Lower lobe of right lung (tissue), 2 donors: ENCODE measurements around the gene OR52I2. TPM values are rescaled to one million over a fixed set of nuclear protein-coding genes. Genes with fewer than 3 reads are reported as not detected.

ENCODE experiments used
- ATAC-seq, 2 donors: fragments of 200-7000 bp; cut with Tn5 transposase; one replicate each; pipeline ENCODE4 v1.9.1; 2020 to 2022; ENCODE audit warnings: mild to moderate bottlenecking in 2 of 2, moderate library complexity in 2 of 2
- DNase-seq: peaks from one replicate; pipeline ENCODE4 v3.0.0-alpha.2; 2020
- H3K27ac ChIP-seq: fragments of 200-600 bp; one replicate; pipeline ENCODE4 v1.8.0; 2022
- H3K27me3 ChIP-seq: fragments of 200-600 bp; one replicate; pipeline ENCODE4 v1.8.0; 2022; ENCODE audit warnings: low read depth
- H3K36me3 ChIP-seq: fragments of 200-600 bp; one replicate; pipeline ENCODE4 v1.8.0; 2022; ENCODE audit warnings: mild to moderate bottlenecking
- H3K4me1 ChIP-seq: fragments of 200-600 bp; one replicate; pipeline ENCODE4 v1.8.0; 2022
- H3K4me3 ChIP-seq: fragments of 200-600 bp; one replicate; pipeline ENCODE4 v1.8.0; 2022; ENCODE audit warnings: mild to moderate bottlenecking
- H3K9me3 ChIP-seq: fragments of 200-600 bp; one replicate; pipeline ENCODE4 v1.8.0; 2022
- CTCF ChIP-seq: fragments of 200-600 bp; IDR thresholded peaks from one replicate; pipeline ENCODE4 v1.8.0; 2022; ENCODE audit warnings: antibody characterized with exemption, mild to moderate bottlenecking
- intact Hi-C: fragments of 100-400 bp; cut with DNase I; formaldehyde crosslinking; loops from one replicate; pipeline ENCODE4 v1.11.0; 2022
- total RNA-seq: library from RNA; stranded (reverse); fragmentation: NEBNext Ultra II Directional; extraction: Animal tissue kit (Norgen Biotek cat#: 25700); gene quantifications from one replicate; pipeline ENCODE4 v1.2.1, GENCODE V29; 2021
- donor health status: DM: no; HTN: yes; CAD: no; lungs with severe emphysema.

Gene OR52I2
- total RNA-seq, 1 donor from 2014 or later = not detected

GRCh38 chr11:4565371-4565770 lies 16.2 kb upstream of the OR52I2 start:
- no peak for TF ChIP-seq CTCF
- Histone ChIP-seq H3K4me1 (no peaks in the 10 kb centered on the region), H3K36me3 (no peaks in the 10 kb centered on the region), H3K4me3 (no peak overlapping the region), H3K9me3 (no peaks in the 10 kb centered on the region), H3K27me3 (no peaks in the 10 kb centered on the region), H3K27ac (no peak overlapping the region)
- DNase-seq = no peak
- intact Hi-C loops = no loop called here
- ATAC-seq = no peak

- intact Hi-C loops = no loop called here
- H3K4me3 ChIP-seq = no peak overlapping the region
- H3K9me3 ChIP-seq = no peaks in the 10 kb centered on the region
- TF ChIP-seq CTCF = no peak
- no peak for ATAC-seq
- no peaks in the 10 kb centered on the region for H3K27me3 ChIP-seq
- no peaks in the 10 kb centered on the region for H3K36me3 ChIP-seq
- DNase-seq = no peak
- no peaks in the 10 kb centered on the region for H3K4me1 ChIP-seq
- H3K27ac ChIP-seq = no peak overlapping the region
Observed at GRCh38 chr11:4569075-4569474, 12.5 kb upstream of the OR52I2 start.

- Histone ChIP-seq H3K27ac (no peak overlapping the region), H3K27me3 (no peaks in the 10 kb centered on the region), H3K9me3 (no peaks in the 10 kb centered on the region), H3K36me3 (no peaks in the 10 kb centered on the region), H3K4me1 (no peaks in the 10 kb centered on the region), H3K4me3 (no peak overlapping the region)
- TF ChIP-seq CTCF = no peak
- ATAC-seq (no peak), DNase-seq (no peak)
- intact Hi-C loops = no loop called here
Observed at GRCh38 chr11:4576880-4577279, 4.7 kb upstream of the OR52I2 start.

- DNase-seq (no peak), ATAC-seq (no peak)
- no peaks in the 10 kb centered on the region for H3K27me3 ChIP-seq
- intact Hi-C loops = no loop called here
- H3K36me3 ChIP-seq = no peaks in the 10 kb centered on the region
- H3K4me1 ChIP-seq = no peaks in the 10 kb centered on the region
- H3K27ac ChIP-seq = no peak overlapping the region
- no peak for TF ChIP-seq CTCF
- no peak overlapping the region for H3K4me3 ChIP-seq
- no peaks in the 10 kb centered on the region for H3K9me3 ChIP-seq
Observed at GRCh38 chr11:4577761-4578160, 3.8 kb upstream of the OR52I2 start.

- H3K27ac ChIP-seq = no peak overlapping the region
- no peaks in the 10 kb centered on the region for H3K27me3 ChIP-seq
- no peaks in the 10 kb centered on the region for H3K4me1 ChIP-seq
- DNase-seq (no peak), ATAC-seq (no peak)
- intact Hi-C loops = no loop called here
- no peaks in the 10 kb centered on the region for H3K9me3 ChIP-seq
- no peaks in the 10 kb centered on the region for H3K36me3 ChIP-seq
- H3K4me3 ChIP-seq = no peak overlapping the region
- no peak for TF ChIP-seq CTCF
Observed at GRCh38 chr11:4578624-4579023, 2.9 kb upstream of the OR52I2 start.

- Histone ChIP-seq H3K27ac (no peak overlapping the region), H3K4me3 (no peak overlapping the region), H3K27me3 (peaks cover 2% of the 10 kb centered on the region), H3K36me3 (no peaks in the 10 kb centered on the region), H3K9me3 (no peaks in the 10 kb centered on the region), H3K4me1 (no peaks in the 10 kb centered on the region)
- DNase-seq (no peak), ATAC-seq (no peak)
- no peak for TF ChIP-seq CTCF
- intact Hi-C loops = no loop called here
Observed at GRCh38 chr11:4580124-4580523, 1.4 kb upstream of the OR52I2 start.
